AG09309 (cell line): Measurements from ENCODE around the gene CHCHD3.

Experiments
- DNase-seq: peaks from one replicate; pipeline ENCODE4 v3.0.0-alpha.2; 2010; ENCODE audit warnings: low read depth
- H3K4me3 ChIP-seq: 2 replicates; pipeline ENCODE4 v1.5.1; 2011; ENCODE audit warnings: mild to moderate bottlenecking, low read depth, low read length, moderate library complexity; ENCODE audit not compliant: control insufficient read depth
- TF ChIP-seq, protein P1 (sequence below): IDR thresholded peaks from 2 replicates; pipeline ENCODE4 v1.5.1; 2011; ENCODE audit warnings: mild to moderate bottlenecking, low read depth, low read length, inconsistent platforms; ENCODE audit not compliant: insufficient read depth, control insufficient read depth; ENCODE audit errors: missing control alignments

CHCHD3 gene

DNA sequence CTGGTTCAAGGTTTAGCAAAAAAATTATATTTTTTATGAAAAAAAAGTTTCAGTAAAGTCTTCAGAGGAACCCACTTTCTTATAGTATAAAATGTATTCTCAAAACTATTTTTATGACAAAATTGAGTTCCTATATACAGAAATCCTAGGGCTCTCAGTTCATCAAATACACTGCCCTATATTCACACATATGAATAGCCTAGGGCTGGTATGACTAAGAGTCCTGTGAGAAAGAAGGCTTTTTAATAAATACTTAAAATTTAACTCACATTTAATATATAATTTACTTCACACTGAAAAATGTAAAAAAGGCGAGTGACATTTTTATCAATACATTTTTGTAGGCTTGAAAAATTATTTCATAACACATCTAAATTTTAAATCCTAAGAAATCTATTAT is 16.6 kb downstream of the CHCHD3 start:
- TF ChIP-seq, protein P1, sequence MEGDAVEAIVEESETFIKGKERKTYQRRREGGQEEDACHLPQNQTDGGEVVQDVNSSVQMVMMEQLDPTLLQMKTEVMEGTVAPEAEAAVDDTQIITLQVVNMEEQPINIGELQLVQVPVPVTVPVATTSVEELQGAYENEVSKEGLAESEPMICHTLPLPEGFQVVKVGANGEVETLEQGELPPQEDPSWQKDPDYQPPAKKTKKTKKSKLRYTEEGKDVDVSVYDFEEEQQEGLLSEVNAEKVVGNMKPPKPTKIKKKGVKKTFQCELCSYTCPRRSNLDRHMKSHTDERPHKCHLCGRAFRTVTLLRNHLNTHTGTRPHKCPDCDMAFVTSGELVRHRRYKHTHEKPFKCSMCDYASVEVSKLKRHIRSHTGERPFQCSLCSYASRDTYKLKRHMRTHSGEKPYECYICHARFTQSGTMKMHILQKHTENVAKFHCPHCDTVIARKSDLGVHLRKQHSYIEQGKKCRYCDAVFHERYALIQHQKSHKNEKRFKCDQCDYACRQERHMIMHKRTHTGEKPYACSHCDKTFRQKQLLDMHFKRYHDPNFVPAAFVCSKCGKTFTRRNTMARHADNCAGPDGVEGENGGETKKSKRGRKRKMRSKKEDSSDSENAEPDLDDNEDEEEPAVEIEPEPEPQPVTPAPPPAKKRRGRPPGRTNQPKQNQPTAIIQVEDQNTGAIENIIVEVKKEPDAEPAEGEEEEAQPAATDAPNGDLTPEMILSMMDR: no peak
- no peak for DNase-seq
- H3K4me3 ChIP-seq: no peak overlapping the region

DNA sequence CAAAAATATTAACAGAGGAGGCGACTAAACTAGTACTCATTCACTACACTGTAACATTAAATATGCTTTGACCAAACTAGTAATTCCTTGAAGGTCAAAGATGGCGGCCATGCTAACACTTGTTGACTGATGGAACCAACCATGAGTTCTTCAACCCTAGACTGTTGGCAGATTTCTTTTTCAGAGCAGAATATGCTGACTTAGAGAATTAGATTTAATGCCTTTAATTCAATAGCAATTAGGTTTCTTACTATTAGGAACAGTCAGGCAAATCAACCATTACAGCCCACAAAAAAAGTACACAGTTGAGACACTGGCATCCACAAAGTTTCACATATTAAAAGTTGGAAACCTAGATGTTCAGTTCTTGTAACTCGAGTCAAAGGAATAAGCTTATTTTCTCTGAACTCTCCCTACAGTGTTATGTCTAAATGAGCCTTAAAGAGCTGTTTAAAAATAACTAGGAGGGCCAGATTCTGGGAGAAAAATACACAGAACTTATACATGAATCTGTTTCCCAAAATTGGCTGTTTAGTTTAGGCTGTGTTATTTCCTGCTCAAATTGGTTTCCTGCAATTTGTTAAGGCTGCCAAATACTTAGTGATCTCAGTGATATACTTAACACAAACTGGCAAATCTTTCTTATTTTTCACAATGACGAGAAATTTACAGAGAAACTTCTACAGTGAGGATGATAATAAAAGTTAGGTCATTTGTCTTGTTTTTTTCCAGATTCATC is 17.6 kb downstream of the CHCHD3 start:
- no peak overlapping the region for H3K4me3 ChIP-seq
- TF ChIP-seq, protein P1: no peak
- no peak for DNase-seq

DNA sequence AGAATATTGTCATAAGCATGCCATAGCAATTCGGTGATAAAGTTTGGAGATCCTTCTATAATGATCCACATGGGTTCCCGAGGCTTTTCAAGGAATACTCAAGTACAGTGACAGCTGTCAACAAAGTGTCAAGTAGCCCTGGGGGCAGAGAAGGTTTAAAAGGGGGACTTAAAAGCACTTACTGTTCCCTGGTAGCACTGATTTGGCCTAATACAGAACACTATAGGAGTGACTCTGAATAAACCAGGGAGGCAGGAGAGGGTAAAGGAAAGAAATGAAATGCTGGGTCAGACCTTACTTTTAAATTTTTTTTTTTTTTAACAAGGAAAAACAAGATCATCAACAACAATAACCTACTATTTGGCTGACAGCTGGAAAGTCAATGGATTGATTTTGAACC is 20.1 kb downstream of the CHCHD3 start:
- TF ChIP-seq, protein P1: no peak
- no peak overlapping the region for H3K4me3 ChIP-seq
- DNase-seq: no peak

DNA sequence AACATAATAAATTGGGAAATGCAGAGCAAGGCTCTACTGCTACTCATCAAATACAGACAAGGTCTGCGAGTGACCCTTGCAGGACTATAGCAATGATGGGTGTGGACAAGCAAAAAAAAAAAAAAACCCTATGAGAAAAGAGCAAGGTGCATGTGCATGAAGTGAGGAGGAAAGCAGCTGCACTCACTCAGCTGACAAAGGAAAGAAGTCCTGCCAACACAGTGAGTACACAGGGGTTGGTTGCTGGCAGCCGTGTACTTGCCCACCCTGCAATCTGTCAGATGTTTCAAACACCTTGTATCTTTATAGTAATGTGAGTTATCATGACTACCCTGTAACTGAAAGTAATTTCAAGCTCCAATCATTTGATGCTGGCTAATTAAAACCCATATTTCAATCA is 20.5 kb downstream of the CHCHD3 start:
- H3K4me3 ChIP-seq: no peak overlapping the region
- TF ChIP-seq, protein P1: no peak
- no peak for DNase-seq

DNA sequence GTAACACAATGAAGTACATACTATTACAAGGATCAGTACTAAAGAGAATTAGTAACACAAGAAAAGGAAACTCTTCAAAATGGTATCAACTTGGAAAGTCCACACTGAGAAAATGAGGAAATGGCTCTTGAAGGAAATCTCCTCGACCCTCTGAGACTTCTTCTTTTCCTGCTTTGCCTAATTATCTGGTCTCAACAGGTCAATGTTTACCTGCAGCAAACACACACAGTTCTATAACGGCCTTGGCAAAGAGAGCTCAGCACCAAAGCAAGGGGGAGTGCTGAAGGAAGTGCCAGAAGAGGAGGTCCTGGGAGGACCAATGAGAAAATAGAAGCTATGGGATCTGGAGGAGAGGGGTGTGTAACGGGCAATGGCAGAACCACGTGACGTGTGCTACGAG is 21.9 kb downstream of the CHCHD3 start:
- no peak for DNase-seq
- TF ChIP-seq, protein P1: no peak
- H3K4me3 ChIP-seq: no peak overlapping the region

DNA sequence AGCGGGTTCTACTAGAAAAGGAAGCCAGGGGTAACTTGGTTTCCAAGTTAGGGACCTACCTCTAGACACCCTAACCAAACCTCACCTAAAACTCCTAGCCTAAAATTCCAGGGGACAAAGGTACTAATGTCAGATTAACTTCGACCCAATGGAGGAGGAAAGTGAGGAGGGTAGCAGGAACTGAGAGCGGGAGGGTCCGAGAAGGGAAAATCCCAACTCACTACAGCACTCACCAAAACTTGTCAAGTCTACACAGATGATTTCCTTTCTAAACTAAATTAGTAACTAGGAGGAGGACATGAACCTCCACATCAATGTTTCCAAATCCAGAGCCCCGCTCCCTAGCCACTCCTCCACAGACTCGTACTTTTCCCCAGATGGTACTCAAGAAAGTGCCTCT is 22.6 kb downstream of the CHCHD3 start:
- no peak overlapping the region for H3K4me3 ChIP-seq
- TF ChIP-seq, protein P1: no peak
- DNase-seq: no peak
